NCI-H1092 (cell line): ENCODE data around the gene GCGR.

Experiments used
- DNase-seq: peaks from one replicate; lab custom pipeline; 2025; lab: John Stamatoyannopoulos, UW

The GCGR gene

DNA sequence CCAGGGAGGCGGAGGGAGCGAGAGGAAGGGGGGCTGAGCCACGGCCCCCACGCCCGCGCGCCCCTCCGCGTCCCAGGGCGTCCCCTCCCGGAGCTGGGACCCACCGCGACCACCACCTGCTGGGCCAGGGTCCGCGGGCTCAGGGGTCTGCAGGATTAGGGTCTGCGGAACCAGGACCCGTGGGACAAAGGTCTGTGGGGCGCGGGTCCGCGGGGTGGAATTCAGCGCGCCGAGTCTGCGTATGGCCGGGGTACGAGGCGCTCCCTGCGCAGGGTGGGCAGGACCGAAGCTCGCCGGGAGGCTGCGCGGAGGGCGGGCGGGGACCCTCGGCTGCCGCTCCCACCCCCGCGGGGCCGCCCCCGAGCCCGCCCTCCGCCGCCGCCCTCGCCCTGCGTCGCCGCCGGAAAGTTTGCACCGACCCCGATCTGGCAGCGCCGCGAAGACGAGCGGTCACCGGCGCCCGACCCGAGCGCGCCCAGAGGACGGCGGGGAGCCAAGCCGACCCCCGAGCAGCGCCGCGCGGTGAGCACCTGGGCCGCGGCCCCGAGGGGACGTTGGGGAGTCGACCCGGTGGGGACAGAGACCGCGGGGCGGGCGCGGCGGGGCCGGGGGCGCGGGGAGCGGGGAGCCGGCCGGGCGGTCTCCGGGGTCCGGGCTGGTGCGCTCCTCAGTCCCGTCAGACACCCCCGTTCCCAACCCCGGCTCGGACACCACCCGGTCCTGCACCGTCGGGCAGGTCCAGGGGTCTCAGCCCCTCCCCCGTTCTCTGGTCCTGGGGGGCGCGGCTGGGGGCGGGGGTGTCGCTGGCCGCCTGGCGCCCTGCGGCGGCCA is at the start of gene GCGR:
Gene GCGR (plus strand): TSS at position 423 of the 831 bp plus-strand sequence. CDS start 4,869 bp downstream, outside the sequence.
- DNase-seq = no peak

DNA sequence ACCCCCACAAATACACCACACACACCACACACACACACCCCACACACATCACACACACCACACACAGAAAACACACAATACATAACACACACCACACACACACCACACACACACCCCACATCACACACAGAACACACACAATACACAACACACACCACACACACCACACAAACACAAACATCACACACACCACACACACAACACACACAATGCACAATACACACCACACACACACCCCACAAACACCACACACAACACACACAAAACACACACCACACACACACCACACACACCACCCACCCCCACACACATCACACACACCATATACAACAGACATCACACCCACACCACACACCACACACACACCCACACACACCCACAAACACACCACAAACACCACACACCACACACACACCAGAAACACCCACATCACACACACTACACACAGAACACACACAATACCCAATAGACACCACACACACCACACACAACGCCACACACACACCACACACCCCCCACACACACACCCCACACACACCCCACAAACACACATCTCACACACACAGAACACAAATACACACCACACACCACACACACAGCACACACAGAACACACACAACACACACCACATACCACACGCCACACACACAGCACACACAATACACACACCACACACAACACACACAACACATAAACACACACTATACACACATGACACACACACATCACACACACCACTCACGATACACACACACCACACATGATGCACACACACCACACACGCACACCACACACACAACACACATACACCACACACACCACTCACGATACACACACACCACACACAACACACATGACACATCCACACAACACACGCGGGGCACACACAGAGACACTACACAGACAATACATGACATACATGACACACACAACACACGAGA is 11.0 kb upstream of the GCGR start:
- no peak for DNase-seq

DNA sequence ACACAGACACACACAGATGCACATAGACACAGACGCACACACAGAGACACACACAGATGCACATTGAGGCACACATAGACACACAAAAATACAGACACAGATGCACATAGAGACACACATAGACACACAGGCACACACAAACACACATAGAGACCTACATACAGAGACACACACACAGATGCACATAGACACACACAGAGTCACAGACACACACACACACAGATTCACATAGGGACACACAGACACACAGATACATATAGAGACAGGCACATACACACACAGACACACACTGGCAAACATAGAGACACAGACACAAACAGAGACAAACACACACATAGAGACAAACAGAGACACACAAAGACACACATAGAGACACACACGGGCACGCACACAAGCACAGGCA is 9.9 kb upstream of the GCGR start:
- no peak for DNase-seq

DNA sequence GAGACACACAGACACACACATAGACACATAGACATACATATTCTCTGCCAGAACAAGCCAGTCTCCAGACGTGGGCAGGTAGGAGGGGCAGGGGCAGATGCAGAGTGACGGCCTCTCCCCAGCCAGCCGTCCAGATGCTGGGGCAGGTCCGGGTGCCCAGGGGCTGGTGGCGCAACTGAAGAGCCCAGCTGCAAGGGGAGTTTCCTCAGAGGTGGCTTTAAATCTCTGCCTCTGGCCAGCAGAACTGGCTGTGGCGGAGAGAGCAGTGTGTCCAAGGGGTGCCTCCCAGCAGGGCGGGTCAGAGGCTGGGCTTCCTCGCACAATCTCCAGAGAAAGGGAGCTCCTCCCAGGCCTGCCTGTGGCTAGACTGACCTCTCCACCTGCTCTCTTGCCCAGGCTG is 9.4 kb upstream of the GCGR start:
- no peak for DNase-seq

DNA sequence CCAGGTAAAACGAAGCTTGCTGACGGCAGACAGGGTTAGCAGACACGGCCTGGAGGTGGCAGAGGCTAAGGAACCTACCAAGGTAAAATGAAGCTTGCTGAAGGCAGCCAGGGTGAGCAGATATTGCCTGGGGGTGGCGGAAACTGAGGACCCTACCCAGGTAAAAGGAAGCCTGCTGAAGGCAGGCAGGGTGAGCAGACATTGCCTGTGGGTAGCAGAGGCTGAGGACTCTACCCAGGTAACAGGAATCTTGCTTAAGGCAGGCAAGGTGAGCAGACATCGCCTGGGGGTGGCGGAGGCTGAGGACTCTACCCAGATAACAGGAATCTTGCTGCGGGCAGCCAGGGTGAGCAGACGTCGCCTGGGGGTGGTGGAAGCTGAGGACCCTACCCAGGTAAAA is 2.6 kb upstream of the GCGR start:
- DNase-seq = no peak

DNA sequence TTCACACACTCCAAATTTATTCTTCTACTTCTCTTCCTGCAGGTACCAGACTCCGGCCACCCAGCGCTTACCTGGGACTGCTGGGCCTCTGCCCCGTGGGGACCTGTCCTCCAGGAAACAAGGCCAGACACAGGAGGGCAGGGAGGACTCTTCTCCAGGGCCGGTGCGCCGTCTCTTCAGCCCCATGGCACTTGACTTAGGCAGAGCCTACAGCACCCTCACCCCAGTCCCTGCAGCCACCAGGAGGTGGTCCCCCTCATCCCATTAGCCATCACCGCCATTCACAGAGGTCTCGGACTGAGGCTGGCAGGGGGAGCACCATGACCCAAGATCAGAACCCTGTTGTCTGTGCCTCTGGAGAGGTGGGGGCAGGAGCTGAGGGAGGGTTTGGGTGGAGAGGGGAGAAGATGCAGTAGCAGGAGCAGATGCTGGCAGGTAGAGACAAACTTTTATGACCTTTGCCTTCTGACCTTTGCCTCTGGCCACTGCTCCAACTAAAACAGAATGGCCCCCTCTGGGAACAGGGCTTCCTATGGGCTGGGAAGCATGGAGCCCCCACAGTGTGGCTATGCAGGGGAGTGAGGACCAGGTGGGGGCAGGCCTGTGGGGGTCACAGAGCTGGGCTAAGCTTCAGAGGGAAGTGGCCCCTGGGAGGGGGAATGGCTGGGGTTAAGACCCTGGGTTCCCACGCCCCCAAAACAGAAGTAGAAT is 1.7 kb upstream of the GCGR start:
- DNase-seq = no peak

DNA sequence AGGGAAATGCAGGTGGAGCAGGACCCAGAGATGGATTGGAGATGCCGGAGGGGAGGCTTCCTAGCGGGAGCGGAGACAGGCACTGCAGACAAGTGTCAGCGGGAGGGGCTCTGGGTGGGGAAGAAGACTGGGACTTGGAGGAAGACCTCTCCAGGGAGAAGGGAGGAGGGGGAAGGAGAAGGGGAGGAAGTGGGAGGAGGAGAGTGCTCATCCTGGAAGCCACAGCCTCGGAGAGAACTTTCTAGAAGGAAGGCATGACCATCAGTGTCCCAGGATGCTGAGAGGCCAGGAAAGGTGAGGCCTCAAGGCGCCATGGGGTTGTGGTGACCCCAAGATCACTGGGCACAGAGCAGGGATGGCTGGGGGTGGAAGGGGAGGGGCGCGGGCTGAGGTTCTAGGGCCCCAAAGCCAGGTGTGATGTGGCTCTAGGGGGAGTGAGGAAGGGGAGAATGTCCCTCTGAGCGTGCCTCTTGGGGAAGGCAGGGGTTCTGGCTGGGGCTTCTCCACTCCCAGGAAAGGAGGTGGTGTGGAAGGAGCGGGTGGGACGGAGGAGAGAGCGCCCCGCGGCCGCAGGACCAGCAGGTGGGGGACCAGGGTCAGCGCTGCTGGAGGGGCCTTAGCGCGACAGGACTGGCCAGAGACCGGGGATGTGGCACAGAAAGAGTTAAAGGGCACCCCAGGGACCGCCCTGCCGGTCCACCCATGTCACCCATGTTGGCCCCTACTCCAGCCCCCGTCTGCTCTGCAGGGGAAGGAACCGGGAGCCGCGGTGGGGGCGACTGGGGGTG is 900 bp upstream of the GCGR start:
- no peak for DNase-seq

DNA sequence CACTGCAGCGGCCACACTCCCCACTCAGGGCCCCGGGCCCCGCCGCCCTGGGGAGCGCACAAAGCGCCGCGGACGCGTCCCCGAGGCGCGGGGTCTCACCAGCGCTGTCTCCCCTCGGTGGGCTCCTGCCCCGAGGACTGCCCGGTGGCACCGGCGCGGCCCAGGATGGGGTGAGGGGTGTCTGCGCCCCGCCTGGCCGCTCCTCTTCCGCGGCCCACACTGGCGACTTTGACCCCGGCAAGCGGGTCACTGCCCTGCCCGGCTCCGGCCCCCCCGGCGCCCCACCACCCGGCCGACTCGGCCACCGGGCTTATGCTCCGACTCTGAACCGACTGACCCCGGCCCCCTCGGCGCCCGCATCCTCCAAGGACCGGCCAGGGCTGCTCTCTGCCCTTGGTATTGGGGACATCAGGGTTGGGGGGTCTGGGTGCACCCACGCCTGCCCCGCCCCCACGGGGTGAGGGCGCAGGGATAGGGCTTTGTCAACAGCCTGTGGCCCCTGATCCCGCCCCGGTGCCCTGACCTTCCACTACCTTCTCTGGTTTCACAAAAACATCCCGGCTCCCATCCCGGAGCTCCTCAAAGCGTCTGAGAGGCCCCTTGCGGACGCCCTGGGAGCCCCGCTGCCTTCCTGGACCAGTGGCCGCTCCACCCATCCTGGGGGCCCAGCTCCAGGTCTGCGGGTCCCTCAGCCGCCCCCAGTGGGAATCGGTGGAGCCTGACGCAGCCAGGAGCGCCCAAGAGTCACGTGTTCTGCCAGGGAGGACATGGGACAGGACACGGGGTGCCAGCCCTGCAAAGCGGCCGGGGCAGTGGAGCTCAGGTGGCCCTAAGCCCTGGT is 829 bp downstream of the GCGR start:
- DNase-seq = no peak

DNA sequence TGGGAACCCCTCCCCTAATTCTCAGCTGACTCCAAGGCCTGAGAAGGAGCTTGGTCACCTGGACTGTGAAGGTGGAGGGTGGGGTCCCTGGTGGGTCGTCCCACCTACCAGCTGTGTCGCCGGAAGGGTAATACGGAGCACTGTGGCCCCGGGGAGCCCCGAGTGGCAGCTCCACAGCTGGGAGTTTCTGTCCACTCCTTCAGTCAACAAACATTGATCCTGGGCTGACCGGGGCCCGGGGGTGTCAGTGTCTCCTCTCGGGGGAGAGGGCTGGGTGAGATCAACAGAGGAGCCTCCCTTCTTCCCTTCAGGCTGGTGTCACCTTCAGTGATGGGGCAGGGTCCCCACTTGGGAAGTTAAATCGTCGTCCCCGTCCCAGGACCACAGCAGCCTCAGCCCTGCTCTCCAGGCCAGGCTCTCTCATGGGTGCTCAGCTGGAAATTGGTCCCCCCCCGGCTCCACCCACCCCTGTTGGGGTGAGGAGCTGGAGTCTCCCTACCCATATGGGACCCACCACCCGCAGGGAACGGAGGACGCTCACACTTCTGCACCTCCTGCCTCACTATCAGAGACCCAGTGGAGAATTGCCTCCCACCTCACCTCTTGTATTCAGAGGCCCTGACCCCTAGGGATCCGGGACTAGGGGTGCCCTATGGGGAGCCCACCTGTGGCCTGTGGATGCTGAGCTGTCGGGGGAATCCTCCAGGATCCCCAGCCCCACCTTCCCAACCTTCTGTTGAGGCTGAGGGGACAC is 1.9 kb downstream of the GCGR start:
- no peak for DNase-seq

DNA sequence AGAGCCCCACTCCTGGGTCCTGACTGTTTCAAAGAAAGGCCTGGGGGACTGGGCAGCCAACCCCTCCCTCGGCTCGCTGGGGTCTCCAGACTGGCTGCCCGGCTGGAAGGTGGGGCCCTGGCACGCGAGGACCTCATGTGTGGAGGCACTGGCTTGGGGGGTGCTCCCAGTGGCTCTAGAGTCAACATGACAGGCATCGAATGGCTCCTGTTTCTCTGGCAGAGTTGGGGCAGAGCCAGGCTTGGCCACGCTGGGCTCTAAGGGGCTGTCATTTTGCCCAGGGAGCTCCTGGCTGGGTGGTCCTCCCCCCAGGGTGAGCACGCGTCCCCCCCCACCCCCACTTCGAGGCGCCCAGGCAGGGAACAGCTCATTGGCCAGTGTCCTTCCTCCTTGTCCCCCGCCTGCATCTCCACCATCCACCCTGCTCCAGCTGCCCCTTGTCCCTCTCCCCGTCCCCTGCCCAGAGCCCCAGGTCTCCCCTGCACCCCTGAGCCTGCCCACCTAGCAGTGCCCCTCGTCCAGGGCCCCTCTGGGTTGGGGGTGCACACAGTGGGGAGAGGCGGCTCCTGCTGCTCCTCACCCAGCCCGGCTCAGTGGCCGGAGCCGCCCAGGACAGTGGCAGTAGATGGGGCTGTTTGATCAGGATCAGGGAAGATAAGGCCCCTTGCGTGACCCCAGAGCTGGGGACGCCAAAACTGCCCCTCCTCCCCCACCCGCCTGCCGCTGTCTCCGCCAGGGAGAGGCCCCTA is 2.7 kb downstream of the GCGR start:
- no peak for DNase-seq

DNA sequence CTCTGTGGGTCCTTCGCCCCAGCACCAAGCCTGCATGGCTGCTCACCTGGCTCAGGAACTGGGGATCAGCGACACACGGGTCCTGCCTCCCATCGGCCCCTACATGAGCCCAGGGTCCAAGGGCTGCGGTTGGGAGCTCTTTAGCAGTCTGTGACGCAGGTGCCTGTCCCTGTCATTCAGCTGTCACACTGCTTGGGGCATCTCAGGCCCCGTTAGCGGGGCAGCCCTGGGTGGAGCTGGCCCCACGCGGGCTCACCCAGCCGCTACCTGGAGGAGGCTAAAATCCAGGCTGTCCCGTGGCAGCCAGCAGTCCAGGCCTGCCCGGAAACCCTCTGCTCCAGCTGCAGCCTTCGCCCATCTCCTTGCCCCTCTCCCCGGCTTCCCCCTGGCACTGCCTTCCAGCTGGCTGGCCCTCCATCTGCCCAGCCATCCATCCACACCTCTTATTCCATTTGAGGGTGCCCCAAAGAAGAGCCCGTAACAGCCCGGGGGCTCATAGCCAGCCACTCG is 3.3 kb downstream of the GCGR start:
- DNase-seq = no peak

DNA sequence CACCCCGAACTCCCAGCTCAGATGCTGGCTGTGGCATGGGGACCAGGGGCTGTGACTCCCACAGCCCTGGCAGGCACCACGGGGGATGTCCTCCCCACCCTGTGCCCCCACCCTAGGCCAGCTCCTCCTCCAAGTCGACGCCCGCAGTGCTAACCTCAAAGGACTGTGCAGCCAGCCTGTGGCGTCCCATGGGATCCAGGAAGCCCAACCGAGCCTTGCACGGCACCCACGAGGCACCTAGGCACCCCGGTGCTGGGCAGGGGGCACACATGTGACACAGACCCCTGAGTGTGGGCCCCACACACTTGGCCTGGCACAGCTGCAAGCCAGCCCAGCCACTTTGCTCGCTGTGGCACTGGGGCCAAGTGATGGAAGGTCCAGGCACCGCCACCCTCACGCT is 3.9 kb downstream of the GCGR start:
- DNase-seq = no peak

DNA sequence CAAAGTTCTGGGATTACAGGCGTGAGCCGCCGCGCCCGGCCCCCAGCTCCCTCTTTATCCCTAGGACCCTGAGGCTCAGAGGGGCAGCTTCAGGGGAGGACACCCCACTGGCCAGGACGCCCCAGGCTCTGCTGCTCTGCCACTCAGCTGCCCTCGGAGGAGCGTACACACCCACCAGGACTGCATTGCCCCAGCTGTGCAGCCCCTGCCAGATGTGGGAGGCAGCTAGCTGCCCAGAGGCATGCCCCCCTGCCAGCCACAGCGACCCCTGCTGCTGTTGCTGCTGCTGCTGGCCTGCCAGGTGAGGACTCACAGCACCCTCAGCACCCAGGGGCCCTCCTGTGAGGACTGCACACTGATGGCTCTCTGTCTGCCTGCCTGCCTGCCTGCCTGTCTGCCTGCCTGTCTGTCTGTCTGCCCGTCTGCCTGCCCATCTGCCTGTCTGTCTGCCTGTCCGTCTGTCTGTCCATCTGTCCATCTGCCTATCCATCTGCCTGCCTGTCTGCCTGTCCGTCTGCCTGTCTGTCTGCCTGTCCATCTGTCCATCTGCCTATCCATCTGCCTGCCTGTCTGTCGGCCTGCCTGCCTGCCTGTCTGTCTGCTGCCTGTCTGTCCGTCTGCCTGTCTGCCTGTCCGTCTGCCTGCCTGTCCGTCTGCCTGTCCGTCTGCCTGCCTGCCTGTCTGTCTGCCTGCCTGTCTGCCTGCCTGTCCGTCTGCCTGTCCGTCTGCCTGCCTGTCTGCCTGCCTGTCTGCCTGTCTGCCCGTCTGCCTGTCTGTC is 5.0 kb downstream of the GCGR start:
- DNase-seq = no peak

DNA sequence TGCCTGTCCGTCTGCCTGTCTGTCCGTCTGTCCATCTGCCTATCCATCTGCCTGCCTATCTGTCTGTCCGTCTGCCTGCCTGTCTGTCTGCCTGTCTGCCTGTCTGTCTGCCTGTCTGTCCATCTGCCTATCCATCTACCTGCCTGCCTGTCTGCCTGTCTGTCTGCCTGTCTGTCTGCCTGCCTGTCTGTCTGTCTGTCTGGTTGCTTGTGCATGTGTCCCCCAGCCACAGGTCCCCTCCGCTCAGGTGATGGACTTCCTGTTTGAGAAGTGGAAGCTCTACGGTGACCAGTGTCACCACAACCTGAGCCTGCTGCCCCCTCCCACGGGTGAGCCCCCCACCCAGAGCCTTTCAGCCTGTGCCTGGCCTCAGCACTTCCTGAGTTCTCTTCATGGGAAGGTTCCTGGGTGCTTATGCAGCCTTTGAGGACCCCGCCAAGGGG is 5.6 kb downstream of the GCGR start:
- DNase-seq = no peak

DNA sequence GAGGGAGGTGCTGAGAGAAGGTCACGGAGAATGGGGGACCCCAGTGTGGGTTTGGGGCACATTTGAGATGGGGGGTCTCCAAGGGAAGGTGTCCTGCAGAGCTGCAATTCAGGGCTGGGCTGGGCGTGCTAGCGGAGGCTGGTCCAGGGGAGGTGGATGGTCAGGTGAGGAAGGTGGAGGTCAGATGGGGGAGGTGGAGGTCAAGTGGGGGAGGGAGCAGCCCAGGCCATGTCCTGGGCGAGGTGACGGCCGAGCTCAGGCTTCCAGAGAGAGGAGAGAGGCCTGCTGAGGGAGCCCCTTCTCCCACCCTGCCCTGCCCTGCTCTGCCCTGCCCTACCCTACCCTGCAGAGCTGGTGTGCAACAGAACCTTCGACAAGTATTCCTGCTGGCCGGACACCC is 6.5 kb downstream of the GCGR start:
- DNase-seq = no peak

DNA sequence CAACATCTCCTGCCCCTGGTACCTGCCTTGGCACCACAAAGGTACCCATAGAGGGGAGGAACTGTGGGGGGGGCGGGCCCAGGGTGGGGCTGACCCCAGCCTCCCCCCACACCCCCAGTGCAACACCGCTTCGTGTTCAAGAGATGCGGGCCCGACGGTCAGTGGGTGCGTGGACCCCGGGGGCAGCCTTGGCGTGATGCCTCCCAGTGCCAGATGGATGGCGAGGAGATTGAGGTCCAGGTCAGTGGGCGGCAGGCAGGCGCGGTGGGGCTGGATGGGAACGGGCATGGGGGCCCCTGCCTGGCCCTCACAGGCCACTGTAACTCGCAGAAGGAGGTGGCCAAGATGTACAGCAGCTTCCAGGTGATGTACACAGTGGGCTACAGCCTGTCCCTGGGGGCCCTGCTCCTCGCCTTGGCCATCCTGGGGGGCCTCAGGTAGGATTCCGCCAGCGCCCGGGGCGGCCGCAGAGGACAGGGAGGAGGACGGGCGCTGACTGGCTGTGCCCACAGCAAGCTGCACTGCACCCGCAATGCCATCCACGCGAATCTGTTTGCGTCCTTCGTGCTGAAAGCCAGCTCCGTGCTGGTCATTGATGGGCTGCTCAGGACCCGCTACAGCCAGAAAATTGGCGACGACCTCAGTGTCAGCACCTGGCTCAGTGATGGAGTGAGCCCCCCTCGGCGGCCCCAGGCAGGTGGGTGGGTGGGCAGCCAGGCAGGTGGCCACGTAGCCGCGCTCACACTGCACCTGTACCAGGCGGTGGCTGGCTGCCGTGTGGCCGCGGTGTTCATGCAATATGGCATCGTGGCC is 7.1 kb downstream of the GCGR start:
- no peak for DNase-seq
